A549 (cell line): ENCODE results near the gene PPCDC. TPM values are rescaled to one million over a fixed set of nuclear protein-coding genes. Genes with fewer than 3 reads are reported as not detected.
A peak's percentile ranks its signal among the peaks of the same experiment; 100 is the strongest.

Source experiments
- ATAC-seq, 2 experiments: fragments of 200-7000 bp in 1 of 2; fragments of >200 bp in 1 of 2; cut with Nextera tagmentation in 1 of 2; cut with Tn5 transposase in 1 of 2; 3 replicates each; pipeline versions ENCODE4 v1.8.0 to v1.9.1; 2018 to 2020; ENCODE audit warnings: mild to moderate bottlenecking in 1 of 2, moderate library complexity in 1 of 2
- CTCF ChIA-PET: fragments of 300-600 bp; sonication (Branson Sonifier 250); formaldehyde crosslinking; extraction: SDS; loops from one replicate; lab custom pipeline; 2021; ENCODE audit warnings: antibody characterized with exemption, inconsistent platforms; lab: Yijun Ruan, JAX
- POLR2A ChIA-PET: fragments of 350-600 bp; formaldehyde crosslinking; extraction: SDS; loops from one replicate; lab custom pipeline; 2021; ENCODE audit warnings: antibody characterized with exemption, inconsistent platforms; lab: Yijun Ruan, JAX
- DNase-seq, 2 experiments: peaks; one replicate each; pipeline versions ENCODE4 v3.0.0 to v3.0.0-alpha.2; 2011 to 2016; ENCODE audit warnings: low read depth in 1 of 2, low spot score in 1 of 2
- FAIRE-seq: peaks from 2 replicates; lab custom pipeline; 2011; peaks lifted over from hg19 to GRCh38; lab: Jason Lieb, UNC
- H3K27ac ChIP-seq, 2 experiments: fragments of >200 bp; sonication (Bioruptor Twin); formaldehyde crosslinking; 3 replicates each; pipeline ENCODE4 v1.5.1; 2016 to 2017
- H3K4me1 ChIP-seq: fragments of >200 bp; sonication (Bioruptor Twin); formaldehyde crosslinking; 3 replicates; pipeline ENCODE4 v1.6.1; 2016
- H3K4me2 ChIP-seq: fragments of >200 bp; sonication (Bioruptor Twin); formaldehyde crosslinking; 3 replicates; pipeline ENCODE4 v1.6.1; 2016
- H3K4me3 ChIP-seq: fragments of >200 bp; sonication (Bioruptor Twin); formaldehyde crosslinking; 3 replicates; pipeline ENCODE4 v1.5.1; 2016
- H3K9me3 ChIP-seq: fragments of >200 bp; sonication (Bioruptor Twin); formaldehyde crosslinking; 3 replicates; pipeline ENCODE4 v1.6.1; 2016
- CBX8 ChIP-seq: fragments of 200-600 bp; sonication (generic); IDR thresholded peaks from 2 replicates; pipeline ENCODE4 v1.6.1; 2016
- CEBPB ChIP-seq, 2 experiments: fragments of >200 bp in 1 of 2; sonication (Bioruptor Twin) in 1 of 2; formaldehyde crosslinking in 1 of 2; IDR thresholded peaks; 2 replicates each; pipeline ENCODE4 v1.6.1; 2012 to 2016
- EHF ChIP-seq: fragments of 250-450 bp; sonication (Bioruptor Pico); IDR thresholded peaks from 2 replicates; pipeline ENCODE4 v1.5.0; 2020; ENCODE audit warnings: mild to moderate bottlenecking
- EP300 ChIP-seq, 2 experiments: fragments of >200 bp; sonication (Bioruptor Twin); formaldehyde crosslinking; IDR thresholded peaks; 2 replicates in 1 of 2; 3 replicates in 1 of 2; pipeline ENCODE4 v1.6.1; 2016 to 2017
- FOSB ChIP-seq: fragments of 250-450 bp; sonication (Bioruptor Pico); IDR thresholded peaks from 2 replicates; pipeline ENCODE4 v1.5.0; 2020; ENCODE audit warnings: mild to moderate bottlenecking, moderate library complexity
- FOSL2 ChIP-seq, 2 experiments: fragments of 450-650 bp in 1 of 2; fragments of >200 bp in 1 of 2; sonication (Bioruptor Twin) in 1 of 2; formaldehyde crosslinking; IDR thresholded peaks; 2 replicates each; pipeline versions ENCODE4 v1.5.0 to v1.6.1; 2016 to 2020; ENCODE audit warnings: mild to moderate bottlenecking in 1 of 2, moderate library complexity in 1 of 2
- GATA3 ChIP-seq: IDR thresholded peaks from 2 replicates; pipeline ENCODE4 v1.6.1; 2012; ENCODE audit warnings: borderline replicate concordance
- HOXA7 ChIP-seq: fragments of 250-450 bp; sonication (Bioruptor Pico); IDR thresholded peaks from 2 replicates; pipeline ENCODE4 v1.5.0; 2020; ENCODE audit warnings: mild to moderate bottlenecking, moderate library complexity
- HOXB5 ChIP-seq: fragments of 250-450 bp; sonication (Bioruptor Pico); IDR thresholded peaks from 2 replicates; pipeline ENCODE4 v1.5.0; 2020; ENCODE audit warnings: mild to moderate bottlenecking, moderate library complexity
- MAZ ChIP-seq: fragments of 150-350 bp; IDR thresholded peaks from 2 replicates; pipeline ENCODE4 v1.6.1; 2014; ENCODE audit warnings: antibody characterized with exemption, low read depth, low read length, borderline replicate concordance
- MYC ChIP-seq: IDR thresholded peaks from 2 replicates; pipeline ENCODE4 v1.6.1; 2012; ENCODE audit warnings: mild to moderate bottlenecking, inconsistent platforms, low read length, improper control_type of control experiment, borderline replicate concordance
- NFE2L2 ChIP-seq: fragments of 150-350 bp; conservative IDR thresholded peaks from 2 replicates; pipeline ENCODE4 v1.6.1; 2014; ENCODE audit warnings: low read length
- NPAS2 ChIP-seq: fragments of 250-450 bp; sonication (Bioruptor Pico); IDR thresholded peaks from 2 replicates; pipeline ENCODE4 v1.8.0; 2022; ENCODE audit warnings: mild to moderate bottlenecking, moderate library complexity, borderline replicate concordance
- NR3C1 ChIP-seq: fragments of >200 bp; sonication (Bioruptor Twin); formaldehyde crosslinking; IDR thresholded peaks from 3 replicates; pipeline ENCODE4 v1.6.1; 2017
- PHF8 ChIP-seq: fragments of 200-600 bp; sonication (generic); IDR thresholded peaks from 2 replicates; pipeline ENCODE4 v1.6.1; 2016; ENCODE audit warnings: low read depth, mild to moderate bottlenecking, antibody characterized with exemption, moderate library complexity, borderline replicate concordance
- POLR2A ChIP-seq: IDR thresholded peaks from 2 replicates; pipeline ENCODE4 v1.6.1; 2012; ENCODE audit warnings: mild to moderate bottlenecking, low read length
- POLR2AphosphoS2 ChIP-seq: conservative IDR thresholded peaks from 2 replicates; pipeline ENCODE4 v1.6.1; 2012; ENCODE audit warnings: low read length, improper control_type of control experiment, inconsistent platforms
- RAD21 ChIP-seq, 2 experiments: fragments of >200 bp in 1 of 2; sonication (Bioruptor Twin) in 1 of 2; formaldehyde crosslinking in 1 of 2; IDR thresholded peaks in 1 of 2; conservative IDR thresholded peaks in 1 of 2; 2 replicates in 1 of 2; 3 replicates in 1 of 2; pipeline ENCODE4 v1.6.1; 2012 to 2018; ENCODE audit warnings: inconsistent platforms in 1 of 2
- SMC3 ChIP-seq: fragments of >200 bp; sonication (Bioruptor Twin); formaldehyde crosslinking; IDR thresholded peaks from 3 replicates; pipeline ENCODE4 v1.6.1; 2018; ENCODE audit warnings: inconsistent platforms
- TP53 ChIP-seq: fragments of 250-450 bp; sonication (Bioruptor Pico); IDR thresholded peaks from 2 replicates; pipeline ENCODE4 v1.5.0; 2021; ENCODE audit warnings: mild to moderate bottlenecking, moderate library complexity
- ZSCAN20 ChIP-seq: fragments of 250-450 bp; sonication (Bioruptor Pico); IDR thresholded peaks from 2 replicates; pipeline ENCODE4 v1.8.0; 2022; ENCODE audit warnings: mild to moderate bottlenecking, moderate library complexity
- WGBS: methylation state at CpG from one replicate; pipeline ENCODE4 v1.1.6; 2017; ENCODE audit errors: missing lambda C conversion rate; 5-methylcytosine and 5-hydroxymethylcytosine counted together
- polyA plus RNA-seq, 4 experiments: library from polyadenylated mRNA; depleted of rRNA in 3 of 4; stranded (reverse); fragments of >200 nt; fragmentation: RNase III in 1 of 4; extraction: RNeasy Plus Mini Kit Qiagen cat#74134 plus additional on column Dnase treatment in 1 of 4; gene quantifications; 2 replicates in 3 of 4; 3 replicates in 1 of 4; pipeline ENCODE4 v1.2.3, GENCODE V29; 2011 to 2017
- TF ChIP-seq, protein P1 (sequence below): fragments of >200 bp; sonication (Bioruptor Twin); formaldehyde crosslinking; IDR thresholded peaks from 3 replicates; pipeline ENCODE4 v1.5.1; 2016
- TF ChIP-seq, protein P2 (sequence below): fragments of 200-600 bp; sonication (generic); IDR thresholded peaks from 2 replicates; pipeline ENCODE4 v1.6.1; 2016; ENCODE audit warnings: antibody characterized with exemption, mild to moderate bottlenecking, moderate library complexity
- TF ChIP-seq, protein P3 (sequence below): fragments of 150-350 bp; IDR thresholded peaks from 2 replicates; pipeline ENCODE4 v1.6.1; 2014; ENCODE audit warnings: low read depth, mild to moderate bottlenecking, low read length
- TF ChIP-seq, protein P4 (sequence below): fragments of >200 bp; sonication (Bioruptor Twin); formaldehyde crosslinking; IDR thresholded peaks from 2 replicates; pipeline ENCODE4 v1.6.1; 2016

Gene PPCDC
- polyA plus RNA-seq, 2 of the 4 experiments (the other 2 are of a cell fraction) = 18.2 to 18.5 TPM

DNA sequence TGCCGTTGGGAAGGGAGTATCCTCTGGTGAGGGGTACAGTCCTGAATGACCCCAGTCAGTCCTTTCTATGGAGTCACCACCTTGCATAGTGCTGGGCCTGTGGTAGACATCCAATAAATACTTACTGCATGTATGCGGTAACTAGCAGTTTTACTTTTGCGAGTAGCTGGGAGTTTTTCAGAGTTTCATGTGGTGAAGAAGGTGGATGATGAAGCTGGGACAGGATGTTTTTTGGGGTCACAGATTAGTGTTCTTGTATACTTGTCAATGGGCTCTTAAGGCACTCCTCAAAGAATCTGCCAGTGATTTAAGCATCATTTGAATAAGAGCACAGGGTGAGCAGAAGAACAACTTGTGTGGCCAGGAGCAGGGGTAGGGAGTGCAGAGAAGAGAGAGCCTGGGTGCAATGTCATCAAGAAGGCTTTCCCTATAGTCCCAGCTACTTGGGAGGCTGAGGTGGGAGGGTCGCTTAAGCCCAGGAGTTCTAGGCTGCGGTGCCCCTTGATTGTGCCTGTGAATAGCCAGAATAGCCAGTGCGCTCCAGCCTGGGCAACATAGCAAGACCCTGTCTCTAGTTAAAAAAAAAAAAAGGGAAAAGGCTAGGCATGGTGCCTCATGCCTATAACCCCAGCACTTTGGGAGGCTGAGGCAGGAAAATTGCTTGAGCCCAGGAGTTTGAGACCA is 22.1 kb downstream of the PPCDC start (continued):
- no peak for TF ChIP-seq RAD21 (conservative IDR thresholded peaks at IDR 0.05 in 1 of 2, IDR thresholded peaks at IDR 0.05 in 1 of 2)
- TF ChIP-seq GATA3 = no peak
- TF ChIP-seq, protein P1, sequence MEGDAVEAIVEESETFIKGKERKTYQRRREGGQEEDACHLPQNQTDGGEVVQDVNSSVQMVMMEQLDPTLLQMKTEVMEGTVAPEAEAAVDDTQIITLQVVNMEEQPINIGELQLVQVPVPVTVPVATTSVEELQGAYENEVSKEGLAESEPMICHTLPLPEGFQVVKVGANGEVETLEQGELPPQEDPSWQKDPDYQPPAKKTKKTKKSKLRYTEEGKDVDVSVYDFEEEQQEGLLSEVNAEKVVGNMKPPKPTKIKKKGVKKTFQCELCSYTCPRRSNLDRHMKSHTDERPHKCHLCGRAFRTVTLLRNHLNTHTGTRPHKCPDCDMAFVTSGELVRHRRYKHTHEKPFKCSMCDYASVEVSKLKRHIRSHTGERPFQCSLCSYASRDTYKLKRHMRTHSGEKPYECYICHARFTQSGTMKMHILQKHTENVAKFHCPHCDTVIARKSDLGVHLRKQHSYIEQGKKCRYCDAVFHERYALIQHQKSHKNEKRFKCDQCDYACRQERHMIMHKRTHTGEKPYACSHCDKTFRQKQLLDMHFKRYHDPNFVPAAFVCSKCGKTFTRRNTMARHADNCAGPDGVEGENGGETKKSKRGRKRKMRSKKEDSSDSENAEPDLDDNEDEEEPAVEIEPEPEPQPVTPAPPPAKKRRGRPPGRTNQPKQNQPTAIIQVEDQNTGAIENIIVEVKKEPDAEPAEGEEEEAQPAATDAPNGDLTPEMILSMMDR = no peak
- no peak for TF ChIP-seq CBX8

DNA sequence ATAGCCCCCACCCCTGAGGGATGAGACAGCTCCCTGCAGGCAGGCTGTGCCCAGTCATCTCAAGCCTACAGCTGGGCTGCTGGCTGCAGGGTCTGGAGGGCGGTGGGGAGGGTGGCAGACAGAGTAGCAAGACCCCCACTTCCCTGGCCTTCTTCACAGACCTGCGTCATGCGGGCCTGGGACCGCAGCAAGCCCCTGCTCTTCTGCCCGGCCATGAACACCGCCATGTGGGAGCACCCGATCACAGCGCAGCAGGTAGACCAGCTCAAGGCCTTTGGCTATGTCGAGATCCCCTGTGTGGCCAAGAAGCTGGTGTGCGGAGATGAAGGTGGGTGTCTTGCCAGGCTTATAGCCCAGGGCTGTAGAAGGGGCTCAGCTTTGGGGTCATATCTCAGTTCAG is 25.0 kb downstream of the PPCDC start:
- Histone ChIP-seq H3K4me2 (no peak overlapping the region), H3K4me3 (no peak overlapping the region), H3K27ac (peak overlapping the region in 1 of 2 experiments; percentile 83; a peak in 3 of 6 replicates), H3K4me1 (peaks cover 21% of the 10 kb centered on the region), H3K9me3 (no peaks in the 10 kb centered on the region)
- ATAC-seq = no peak
- CTCF ChIA-PET = interaction anchor here (0.9 kb wide), 1 partner anchor 17 kb away, joined by 4 read pairs; no protein-coding TSS in a partner anchor
- TF ChIP-seq CEBPB (IDR thresholded peaks at IDR 0.05) (no peak), FOSL2 (IDR thresholded peaks at IDR 0.05) (no peak), FOSL2 (CRISPR knock-in tag; IDR thresholded peaks at IDR 0.05) (no peak), NPAS2 (CRISPR knock-in tag) (no peak), PHF8 (no peak), HOXB5 (CRISPR knock-in tag) (no peak), HOXA7 (no peak)
- WGBS = 88% methylated on average over 10 of the region's 10 CpGs
- POLR2A ChIA-PET = interaction anchor here (1.7 kb wide), 1 partner anchor 127 kb away, joined by 3 read pairs; no protein-coding TSS in a partner anchor
- FAIRE-seq = no peak
- no peak for DNase-seq

DNA sequence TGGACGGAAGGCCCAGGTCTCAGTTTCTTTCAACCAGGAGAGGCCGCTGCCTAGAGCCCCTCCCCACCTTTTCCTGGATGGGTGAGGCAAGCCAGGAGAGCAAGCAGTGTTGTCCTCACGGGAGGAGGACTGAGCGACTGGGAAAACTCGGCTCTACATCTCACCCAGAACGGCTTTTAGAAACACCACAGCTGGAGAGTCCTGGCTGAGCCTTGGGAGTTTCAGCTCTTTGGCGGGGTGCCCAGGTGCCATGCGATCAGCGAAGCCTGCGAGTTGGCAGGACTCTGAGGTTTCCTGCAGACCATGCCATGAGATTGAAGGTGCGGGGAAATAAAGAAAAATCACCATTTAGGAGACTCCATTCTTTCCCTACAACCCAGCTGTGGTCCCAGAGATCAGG is 26.0 kb downstream of the PPCDC start:
- TF ChIP-seq MYC (no peak), ZSCAN20 (no peak)
- H3K27ac ChIP-seq = no peak overlapping the region
- 96% methylated on average over 11 of the region's 11 CpGs for WGBS
- no peaks in the 10 kb centered on the region for H3K9me3 ChIP-seq
- FAIRE-seq = no peak
- CTCF ChIA-PET = interaction anchor here (0.8 to 1.4 kb wide), 3 partner anchors 12 to 152 kb away, joined by 3 to 6 read pairs (median 4); partner anchors contain the start of gene C15orf39
- H3K4me2 ChIP-seq = no peak overlapping the region
- DNase-seq = no peak
- H3K4me3 ChIP-seq = no peak overlapping the region
- ATAC-seq = no peak
- H3K4me1 ChIP-seq = peaks cover 17% of the 10 kb centered on the region
- POLR2A ChIA-PET = interaction anchor here (1.7 kb wide), 1 partner anchor 126 kb away, joined by 3 read pairs; no protein-coding TSS in a partner anchor

DNA sequence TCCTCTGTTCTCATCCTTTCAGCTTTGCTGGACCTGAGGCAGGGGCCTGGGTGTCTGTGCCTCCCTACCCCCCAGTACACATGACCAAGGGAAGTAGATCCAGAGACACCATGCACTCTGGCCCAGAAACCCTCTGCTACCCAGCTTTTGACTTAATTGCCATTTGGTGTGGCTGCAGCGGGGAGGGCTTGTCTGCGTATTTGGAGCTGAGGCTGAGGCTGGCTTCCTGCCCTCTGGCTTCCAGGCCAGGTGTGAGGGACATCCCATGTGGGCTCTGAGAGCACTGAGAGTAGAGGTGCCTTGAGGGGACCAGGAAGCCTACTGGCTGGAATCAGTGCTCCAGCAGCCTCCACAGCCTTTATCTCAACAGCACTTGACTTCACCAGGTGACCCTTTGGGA is 26.9 kb downstream of the PPCDC start:
- ATAC-seq = no peak
- H3K4me2 ChIP-seq = no peak overlapping the region
- FAIRE-seq = no peak
- DNase-seq = no peak
- H3K4me1 ChIP-seq = peaks cover 17% of the 10 kb centered on the region
- WGBS = 100% methylated on average over 2 of the region's 2 CpGs
- no peaks in the 10 kb centered on the region for H3K9me3 ChIP-seq
- POLR2A ChIA-PET = no interaction called here
- CTCF ChIA-PET = interaction anchor here (1.4 to 4.0 kb wide), 2 partner anchors 8 to 13 kb away, joined by 6 to 13 read pairs; no protein-coding TSS in a partner anchor
- H3K27ac ChIP-seq = no peak overlapping the region
- H3K4me3 ChIP-seq = no peak overlapping the region
- TF ChIP-seq NFE2L2 (no peak), FOSB (CRISPR knock-in tag) (no peak), MAZ (no peak), SMC3 (no peak), TP53 (no peak), ZSCAN20 (no peak), POLR2AphosphoS2 (no peak), EHF (CRISPR knock-in tag) (no peak), PHF8 (no peak), EP300 (IDR thresholded peaks at IDR 0.05) (no peak), POLR2A (no peak), NR3C1 (no peak), GATA3 (no peak), RAD21 (conservative IDR thresholded peaks at IDR 0.05 in 1 of 2, IDR thresholded peaks at IDR 0.05 in 1 of 2) (no peak), HOXB5 (CRISPR knock-in tag) (no peak)
- TF ChIP-seq, protein P2, sequence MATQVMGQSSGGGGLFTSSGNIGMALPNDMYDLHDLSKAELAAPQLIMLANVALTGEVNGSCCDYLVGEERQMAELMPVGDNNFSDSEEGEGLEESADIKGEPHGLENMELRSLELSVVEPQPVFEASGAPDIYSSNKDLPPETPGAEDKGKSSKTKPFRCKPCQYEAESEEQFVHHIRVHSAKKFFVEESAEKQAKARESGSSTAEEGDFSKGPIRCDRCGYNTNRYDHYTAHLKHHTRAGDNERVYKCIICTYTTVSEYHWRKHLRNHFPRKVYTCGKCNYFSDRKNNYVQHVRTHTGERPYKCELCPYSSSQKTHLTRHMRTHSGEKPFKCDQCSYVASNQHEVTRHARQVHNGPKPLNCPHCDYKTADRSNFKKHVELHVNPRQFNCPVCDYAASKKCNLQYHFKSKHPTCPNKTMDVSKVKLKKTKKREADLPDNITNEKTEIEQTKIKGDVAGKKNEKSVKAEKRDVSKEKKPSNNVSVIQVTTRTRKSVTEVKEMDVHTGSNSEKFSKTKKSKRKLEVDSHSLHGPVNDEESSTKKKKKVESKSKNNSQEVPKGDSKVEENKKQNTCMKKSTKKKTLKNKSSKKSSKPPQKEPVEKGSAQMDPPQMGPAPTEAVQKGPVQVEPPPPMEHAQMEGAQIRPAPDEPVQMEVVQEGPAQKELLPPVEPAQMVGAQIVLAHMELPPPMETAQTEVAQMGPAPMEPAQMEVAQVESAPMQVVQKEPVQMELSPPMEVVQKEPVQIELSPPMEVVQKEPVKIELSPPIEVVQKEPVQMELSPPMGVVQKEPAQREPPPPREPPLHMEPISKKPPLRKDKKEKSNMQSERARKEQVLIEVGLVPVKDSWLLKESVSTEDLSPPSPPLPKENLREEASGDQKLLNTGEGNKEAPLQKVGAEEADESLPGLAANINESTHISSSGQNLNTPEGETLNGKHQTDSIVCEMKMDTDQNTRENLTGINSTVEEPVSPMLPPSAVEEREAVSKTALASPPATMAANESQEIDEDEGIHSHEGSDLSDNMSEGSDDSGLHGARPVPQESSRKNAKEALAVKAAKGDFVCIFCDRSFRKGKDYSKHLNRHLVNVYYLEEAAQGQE = no peak
- TF ChIP-seq, protein P3, sequence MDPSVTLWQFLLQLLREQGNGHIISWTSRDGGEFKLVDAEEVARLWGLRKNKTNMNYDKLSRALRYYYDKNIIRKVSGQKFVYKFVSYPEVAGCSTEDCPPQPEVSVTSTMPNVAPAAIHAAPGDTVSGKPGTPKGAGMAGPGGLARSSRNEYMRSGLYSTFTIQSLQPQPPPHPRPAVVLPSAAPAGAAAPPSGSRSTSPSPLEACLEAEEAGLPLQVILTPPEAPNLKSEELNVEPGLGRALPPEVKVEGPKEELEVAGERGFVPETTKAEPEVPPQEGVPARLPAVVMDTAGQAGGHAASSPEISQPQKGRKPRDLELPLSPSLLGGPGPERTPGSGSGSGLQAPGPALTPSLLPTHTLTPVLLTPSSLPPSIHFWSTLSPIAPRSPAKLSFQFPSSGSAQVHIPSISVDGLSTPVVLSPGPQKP = no peak
- TF ChIP-seq, protein P4, sequence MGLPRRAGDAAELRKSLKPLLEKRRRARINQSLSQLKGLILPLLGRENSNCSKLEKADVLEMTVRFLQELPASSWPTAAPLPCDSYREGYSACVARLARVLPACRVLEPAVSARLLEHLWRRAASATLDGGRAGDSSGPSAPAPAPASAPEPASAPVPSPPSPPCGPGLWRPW = no peak
